Measurements from ENCODE around the gene MELTF. TPM values are rescaled to one million over a fixed set of nuclear protein-coding genes. Genes with fewer than 3 reads are reported as not detected.

The MELTF gene
- total RNA-seq, 1 donor from 2014 or later: 31.8 TPM

- H3K9me3 Mint-ChIP-seq (ENCODE audit: unreplicated experiment): peaks cover 11% of the 10 kb centered on the region
- TF ChIP-seq CTCF (IDR thresholded peaks at IDR 0.05; ENCODE audit: partially characterized antibody, unreplicated experiment): no peak
- peak overlapping the region; percentile 76 for H3K4me3 Mint-ChIP-seq (ENCODE audit: unreplicated experiment)
- DNase-seq: peak; percentile 64
- peaks cover 33% of the 10 kb centered on the region for H3K27me3 Mint-ChIP-seq (ENCODE audit: unreplicated experiment)
- peaks cover 17% of the 10 kb centered on the region for H3K36me3 Mint-ChIP-seq (ENCODE audit: unreplicated experiment)
- H3K27ac Mint-ChIP-seq (ENCODE audit: unreplicated experiment): no peak overlapping the region
- peaks cover 12% of the 10 kb centered on the region for H3K4me1 Mint-ChIP-seq (ENCODE audit: low read depth, unreplicated experiment)
Measured at GRCh38 chr3:196966526-196967401, 62.9 kb downstream of the MELTF start.

- H3K9me3 Mint-ChIP-seq (ENCODE audit: unreplicated experiment): peaks cover 7% of the 10 kb centered on the region
- no peak overlapping the region for H3K4me3 Mint-ChIP-seq (ENCODE audit: unreplicated experiment)
- H3K27me3 Mint-ChIP-seq (ENCODE audit: unreplicated experiment): peaks cover 29% of the 10 kb centered on the region
- H3K36me3 Mint-ChIP-seq (ENCODE audit: unreplicated experiment): peaks cover 14% of the 10 kb centered on the region
- TF ChIP-seq CTCF (IDR thresholded peaks at IDR 0.05; ENCODE audit: partially characterized antibody, unreplicated experiment): no peak
- no peak overlapping the region for H3K27ac Mint-ChIP-seq (ENCODE audit: unreplicated experiment)
- no peak for DNase-seq
- peaks cover 13% of the 10 kb centered on the region for H3K4me1 Mint-ChIP-seq (ENCODE audit: low read depth, unreplicated experiment)
Measured at GRCh38 chr3:196965804-196966173, 63.8 kb downstream of the MELTF start.

DNA sequence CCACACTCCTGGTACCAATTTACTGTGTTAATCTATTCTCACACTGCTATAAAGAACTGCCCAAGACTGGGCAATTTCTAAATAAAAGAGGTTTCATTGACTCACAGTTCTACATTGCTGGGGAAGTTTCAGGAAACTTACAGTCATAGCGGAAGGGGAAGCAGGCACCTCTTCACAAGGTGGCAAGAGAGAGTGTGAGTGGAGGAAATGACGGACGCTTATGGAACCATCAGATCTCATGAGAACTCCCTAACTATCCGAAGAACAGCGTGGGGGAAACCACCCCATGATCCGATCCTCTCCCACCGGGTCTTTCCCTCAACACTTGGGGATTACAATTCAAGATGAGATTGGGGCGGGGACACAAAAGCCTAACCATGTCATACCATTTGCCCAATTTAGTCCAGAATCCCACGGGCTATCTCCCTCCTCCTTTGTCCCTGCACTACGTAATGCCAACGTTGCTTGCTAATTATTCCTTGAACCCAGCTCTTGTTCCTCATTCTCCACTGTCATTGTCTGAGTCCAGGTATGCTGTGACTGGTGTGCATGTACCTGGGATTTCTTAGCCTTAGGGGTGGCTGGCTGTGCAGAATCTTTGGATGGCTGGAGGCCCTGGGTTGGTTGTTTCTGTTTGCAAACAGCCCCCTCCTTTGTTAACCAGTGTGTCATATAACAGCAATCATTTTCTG is 64.4 kb downstream of the MELTF start:
- no peak for DNase-seq
- no peak for TF ChIP-seq CTCF (IDR thresholded peaks at IDR 0.05; ENCODE audit: partially characterized antibody, unreplicated experiment)
- H3K4me1 Mint-ChIP-seq (ENCODE audit: low read depth, unreplicated experiment): peaks cover 13% of the 10 kb centered on the region
- peaks cover 11% of the 10 kb centered on the region for H3K36me3 Mint-ChIP-seq (ENCODE audit: unreplicated experiment)
- peaks cover 2% of the 10 kb centered on the region for H3K9me3 Mint-ChIP-seq (ENCODE audit: unreplicated experiment)
- no peak overlapping the region for H3K27ac Mint-ChIP-seq (ENCODE audit: unreplicated experiment)
- H3K27me3 Mint-ChIP-seq (ENCODE audit: unreplicated experiment): peaks cover 26% of the 10 kb centered on the region
- no peak overlapping the region for H3K4me3 Mint-ChIP-seq (ENCODE audit: unreplicated experiment)

DNA sequence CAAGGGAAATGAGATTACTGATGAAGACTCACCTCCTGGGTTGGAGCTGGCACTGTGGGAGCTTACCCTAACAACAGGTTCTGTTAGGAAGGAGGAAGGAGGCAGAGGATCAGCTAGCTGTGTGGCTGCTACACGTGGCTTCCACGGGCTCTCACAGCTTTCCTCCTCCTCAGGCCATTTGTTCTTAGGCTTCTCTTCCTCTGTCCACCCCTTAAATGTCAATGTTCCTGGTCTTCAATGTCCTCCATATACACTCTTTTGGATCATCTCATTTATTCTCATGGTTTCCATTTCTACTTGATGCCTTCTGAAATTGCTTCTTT is 66.0 kb downstream of the MELTF start:
- H3K27me3 Mint-ChIP-seq (ENCODE audit: unreplicated experiment): peaks cover 24% of the 10 kb centered on the region
- H3K27ac Mint-ChIP-seq (ENCODE audit: unreplicated experiment): no peak overlapping the region
- DNase-seq: no peak
- no peak for TF ChIP-seq CTCF (IDR thresholded peaks at IDR 0.05; ENCODE audit: partially characterized antibody, unreplicated experiment)
- H3K4me3 Mint-ChIP-seq (ENCODE audit: unreplicated experiment): no peak overlapping the region
- H3K4me1 Mint-ChIP-seq (ENCODE audit: low read depth, unreplicated experiment): peaks cover 13% of the 10 kb centered on the region
- peaks cover 11% of the 10 kb centered on the region for H3K36me3 Mint-ChIP-seq (ENCODE audit: unreplicated experiment)
- no peaks in the 10 kb centered on the region for H3K9me3 Mint-ChIP-seq (ENCODE audit: unreplicated experiment)

Measured in glutamatergic neuron (in vitro differentiated cells).